Mesendoderm (in vitro differentiated cells): Measurements from ENCODE around the gene MAPT.
"Not testable (repeated sequence)": the region's sequence is repeated elsewhere in the genome, so short reads cannot be mapped to it uniquely, and the experiment has no call there.

Experiments
- DNase-seq: peaks from one replicate; pipeline ENCODE4 v3.0.0; 2013
- H2AK5ac ChIP-seq: 2 replicates; pipeline ENCODE4 v1.6.1; 2013; ENCODE audit warnings: low read length, inconsistent platforms
- H2BK120ac ChIP-seq: 2 replicates; pipeline ENCODE4 v1.6.1; 2013; ENCODE audit warnings: low read depth, mild to moderate bottlenecking, low read length, moderate library complexity, mixed read lengths
- H2BK15ac ChIP-seq: replicated peaks from 2 replicates; pipeline ENCODE4 v1.6.1; 2013; ENCODE audit warnings: low read depth, mild to moderate bottlenecking, moderate library complexity
- H2BK5ac ChIP-seq: 2 replicates; pipeline ENCODE4 v1.6.1; 2013; ENCODE audit warnings: low read length, inconsistent platforms
- H3K18ac ChIP-seq: 2 replicates; pipeline ENCODE4 v1.6.1; 2013; ENCODE audit warnings: mild to moderate bottlenecking, low read length, mixed read lengths
- H3K23ac ChIP-seq: one replicate; pipeline ENCODE4 v1.6.1; 2013; ENCODE audit warnings: low read length
- H3K27ac ChIP-seq: 2 replicates; pipeline ENCODE4 v1.5.1; 2013; ENCODE audit warnings: low read depth, mild to moderate bottlenecking, inconsistent platforms, low read length, moderate library complexity
- H3K27me3 ChIP-seq: 2 replicates; pipeline ENCODE4 v1.6.1; 2013; ENCODE audit warnings: low read length, control low read depth, mild to moderate bottlenecking, inconsistent platforms; ENCODE audit not compliant: insufficient read depth, poor library complexity
- H3K36me3 ChIP-seq: 2 replicates; pipeline ENCODE4 v1.6.1; 2013; ENCODE audit warnings: low read length, inconsistent platforms; ENCODE audit not compliant: control insufficient read depth, insufficient read depth
- H3K4ac ChIP-seq: one replicate; pipeline ENCODE4 v1.6.1; 2013; ENCODE audit warnings: low read depth, mild to moderate bottlenecking, low read length, moderate library complexity
- H3K4me1 ChIP-seq: 2 replicates; pipeline ENCODE4 v1.6.1; 2013; ENCODE audit warnings: low read depth, low read length, inconsistent platforms; ENCODE audit not compliant: control insufficient read depth
- H3K4me2 ChIP-seq: 2 replicates; pipeline ENCODE4 v1.6.1; 2013; ENCODE audit warnings: low read length
- H3K4me3 ChIP-seq: 2 replicates; pipeline ENCODE4 v1.5.1; 2013; ENCODE audit warnings: mild to moderate bottlenecking, low read length
- H3K56ac ChIP-seq: one replicate; pipeline ENCODE4 v1.6.1; 2013; ENCODE audit warnings: low read length
- H3K79me1 ChIP-seq: 2 replicates; pipeline ENCODE4 v1.6.1; 2013; ENCODE audit warnings: low read length, inconsistent platforms
- H3K79me2 ChIP-seq: 2 replicates; pipeline ENCODE4 v1.6.1; 2013; ENCODE audit warnings: mild to moderate bottlenecking, low read length; ENCODE audit not compliant: control insufficient read depth, insufficient read depth
- H3K9ac ChIP-seq: 2 replicates; pipeline ENCODE4 v1.6.1; 2013; ENCODE audit warnings: low read length, inconsistent platforms
- H4K5ac ChIP-seq: one replicate; pipeline ENCODE4 v1.6.1; 2013; ENCODE audit warnings: low read length
- H4K8ac ChIP-seq: one replicate; pipeline ENCODE4 v1.6.1; 2013; ENCODE audit warnings: low read depth, mild to moderate bottlenecking, control low read depth, low read length, moderate library complexity
- WGBS: extraction: QIAGEN DNeasy Blood & Tissue Kit; methylation state at CpG from one replicate; pipeline ENCODE4 v1.1.7; 2013; ENCODE audit warnings: low lambda C conversion rate, missing lambda C conversion rate; ENCODE audit not compliant: insufficient coverage; ENCODE audit errors: extremely low coverage; 5-methylcytosine and 5-hydroxymethylcytosine counted together

MAPT gene

GRCh38 chr17:45855691-45856336 lies 38.5 kb upstream of the MAPT start:
- Histone ChIP-seq H4K5ac (no peak overlapping the region), H3K9ac (no peak overlapping the region), H3K79me2 (no peaks in the 10 kb centered on the region), H3K36me3 (no peaks in the 10 kb centered on the region), H4K8ac (no peak overlapping the region), H2BK5ac (no peak overlapping the region), H3K27ac (no peak overlapping the region), H3K4me2 (no peak overlapping the region), H3K4me3 (no peak overlapping the region), H3K23ac (no peak overlapping the region), H3K56ac (no peak overlapping the region), H3K79me1 (no peaks in the 10 kb centered on the region), H3K4ac (no peak overlapping the region), H2BK15ac (no peak overlapping the region), H3K27me3 (no peaks in the 10 kb centered on the region), H2BK120ac (no peak overlapping the region), H3K4me1 (no peaks in the 10 kb centered on the region), H3K18ac (no peak overlapping the region), H2AK5ac (no peak overlapping the region)
- 100% methylated on average over 1 of the region's 2 CpGs for WGBS
- DNase-seq = no peak

GRCh38 chr17:45857977-45858708 lies 36.2 kb upstream of the MAPT start:
- Histone ChIP-seq H2BK15ac (no peak overlapping the region), H2BK5ac (no peak overlapping the region), H2AK5ac (no peak overlapping the region), H3K4me2 (no peak overlapping the region), H3K4ac (no peak overlapping the region), H3K27me3 (no peaks in the 10 kb centered on the region), H3K27ac (no peak overlapping the region), H3K36me3 (no peaks in the 10 kb centered on the region), H3K18ac (no peak overlapping the region), H2BK120ac (no peak overlapping the region), H3K56ac (no peak overlapping the region), H4K8ac (no peak overlapping the region), H3K9ac (no peak overlapping the region), H3K79me1 (no peaks in the 10 kb centered on the region), H4K5ac (no peak overlapping the region), H3K23ac (no peak overlapping the region), H3K4me3 (no peak overlapping the region), H3K4me1 (no peaks in the 10 kb centered on the region), H3K79me2 (no peaks in the 10 kb centered on the region)
- peak; percentile 71 for DNase-seq
- WGBS = no CpG with 5 or more reads among the region's 10 CpGs

DNA sequence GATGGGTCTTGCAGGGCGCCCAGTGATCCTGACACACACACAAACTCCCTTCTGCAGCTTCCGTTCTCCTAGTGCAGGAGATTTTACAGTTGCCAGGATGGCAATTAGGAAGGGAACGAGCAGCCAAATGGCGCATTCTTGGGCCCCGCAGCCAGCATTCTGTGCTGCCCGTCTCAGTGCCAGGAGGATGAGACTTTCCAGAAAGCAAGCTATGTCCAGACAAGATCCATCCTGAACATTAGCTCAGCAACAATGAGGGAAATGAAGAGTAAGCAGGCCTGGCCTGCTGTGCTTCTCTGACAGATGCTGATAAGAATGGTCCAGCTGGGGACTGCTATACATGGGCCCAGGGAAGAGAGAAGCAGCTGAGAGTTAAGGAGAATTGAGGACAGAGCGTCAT lies 33.2 kb upstream of the MAPT start:
- Histone ChIP-seq H3K56ac (no peak overlapping the region), H3K4me1 (no peaks in the 10 kb centered on the region), H3K18ac (no peak overlapping the region), H3K27me3 (no peaks in the 10 kb centered on the region), H3K9ac (no peak overlapping the region), H3K4ac (no peak overlapping the region), H2AK5ac (no peak overlapping the region), H3K4me3 (no peak overlapping the region), H3K4me2 (no peak overlapping the region), H3K79me1 (no peaks in the 10 kb centered on the region), H2BK15ac (no peak overlapping the region), H3K36me3 (no peaks in the 10 kb centered on the region), H3K23ac (no peak overlapping the region), H2BK5ac (no peak overlapping the region), H4K8ac (no peak overlapping the region), H2BK120ac (no peak overlapping the region), H3K27ac (no peak overlapping the region), H3K79me2 (no peaks in the 10 kb centered on the region), H4K5ac (no peak overlapping the region)
- no CpG with 5 or more reads among the region's 7 CpGs for WGBS
- DNase-seq = no peak

- not testable (repeated sequence) for H3K4ac ChIP-seq, H3K18ac ChIP-seq, H3K4me2 ChIP-seq, H2BK120ac ChIP-seq, H3K56ac ChIP-seq, H3K36me3 ChIP-seq, DNase-seq, H3K79me2 ChIP-seq, H3K23ac ChIP-seq, H3K27ac ChIP-seq, H3K27me3 ChIP-seq, H4K5ac ChIP-seq, H2AK5ac ChIP-seq, H3K79me1 ChIP-seq, H2BK5ac ChIP-seq, H2BK15ac ChIP-seq, H3K4me3 ChIP-seq, H3K4me1 ChIP-seq, H4K8ac ChIP-seq, H3K9ac ChIP-seq
- WGBS = no CpG with 5 or more reads among the region's 9 CpGs
Measured at GRCh38 chr17:45862127-45862526, 32.2 kb upstream of the MAPT start.

GRCh38 chr17:45863857-45864654 lies 30.3 kb upstream of the MAPT start:
- no peak overlapping the region for H2BK15ac ChIP-seq
- H4K8ac ChIP-seq = no peak overlapping the region
- H3K4me2 ChIP-seq = no peak overlapping the region
- H3K27ac ChIP-seq = no peak overlapping the region
- no peak overlapping the region for H2BK5ac ChIP-seq
- no peaks in the 10 kb centered on the region for H3K36me3 ChIP-seq
- no peak overlapping the region for H3K4me3 ChIP-seq
- H3K9ac ChIP-seq = no peak overlapping the region
- DNase-seq = no peak
- no CpG with 5 or more reads among the region's 6 CpGs for WGBS
- H2AK5ac ChIP-seq = no peak overlapping the region
- H4K5ac ChIP-seq = no peak overlapping the region
- H3K4ac ChIP-seq = no peak overlapping the region
- no peak overlapping the region for H3K23ac ChIP-seq
- no peaks in the 10 kb centered on the region for H3K27me3 ChIP-seq
- no peak overlapping the region for H2BK120ac ChIP-seq
- no peaks in the 10 kb centered on the region for H3K79me2 ChIP-seq
- no peak overlapping the region for H3K56ac ChIP-seq
- no peaks in the 10 kb centered on the region for H3K4me1 ChIP-seq
- no peak overlapping the region for H3K18ac ChIP-seq
- H3K79me1 ChIP-seq = no peaks in the 10 kb centered on the region
